K562 (cell line): ENCODE results near the gene ARFGEF3. TPM values are rescaled to one million over a fixed set of nuclear protein-coding genes. Genes with fewer than 3 reads are reported as not detected.

Experiments used
- ATAC-seq: fragments of 200-7000 bp; cut with Tn5 transposase; 3 replicates; pipeline ENCODE4 v1.9.1; 2020; ENCODE audit warnings: moderate library complexity
- BruUV-seq: library from RNA; stranded (reverse); fragments of 400-500 nt; replicated peaks from 2 replicates; lab custom pipeline; 2021; lab: Mats Ljungman, UMichigan
- CTCF ChIA-PET: fragments of 300-600 bp; formaldehyde crosslinking; extraction: SDS; loops from one replicate; lab custom pipeline; 2021; ENCODE audit warnings: low intra/inter-chr PET ratio; lab: Yijun Ruan, JAX
- POLR2A ChIA-PET: fragments of 300-600, 350-650 bp; sonication (Branson Sonifier 250); formaldehyde crosslinking; extraction: SDS; loops from one replicate; lab custom pipeline; 2021; ENCODE audit warnings: antibody characterized with exemption, inconsistent platforms; lab: Yijun Ruan, JAX
- DNase-seq, 4 experiments: peaks; one replicate each; pipeline versions ENCODE4 v3.0.0 to v3.0.0-alpha.2; 2011 to 2018; ENCODE audit warnings: low spot score in 3 of 4, mixed read lengths in 3 of 4; ENCODE audit errors: extremely low read depth in 1 of 4
- FAIRE-seq: peaks from 2 replicates; lab custom pipeline; 2011; peaks lifted over from hg19 to GRCh38; lab: Jason Lieb, UNC
- H2AFZ ChIP-seq: 2 replicates; pipeline ENCODE4 v1.6.0; 2011; ENCODE audit warnings: low read depth, low read length, control low read depth, inconsistent platforms
- H3K27ac ChIP-seq: fragments of 200-600 bp; 3 replicates; pipeline ENCODE4 v1.8.0; 2011; ENCODE audit warnings: low read depth, mild to moderate bottlenecking, control low read depth, inconsistent platforms, low read length, moderate library complexity, mixed read lengths; ENCODE audit errors: extremely low read depth
- H3K27me3 ChIP-seq, 2 experiments: fragments of 300-600 bp in 1 of 2; 2 replicates in 1 of 2; 3 replicates in 1 of 2; pipeline versions ENCODE4 v1.6.0 to v1.8.0; 2011; ENCODE audit warnings: inconsistent platforms in 2 of 2, low read length in 2 of 2, mild to moderate bottlenecking in 1 of 2, mixed read lengths in 1 of 2, moderate library complexity in 1 of 2; ENCODE audit not compliant: control insufficient read depth in 2 of 2, insufficient read depth in 2 of 2
- H3K36me3 ChIP-seq: fragments of 300-600 bp; 3 replicates; pipeline ENCODE4 v1.8.0; 2011; ENCODE audit warnings: mild to moderate bottlenecking, low read length, inconsistent platforms; ENCODE audit not compliant: control insufficient read depth, insufficient read depth
- H3K4me1 ChIP-seq, 2 experiments: fragments of 200-600 bp in 1 of 2; replicated peaks in 1 of 2; 2 replicates in 1 of 2; 3 replicates in 1 of 2; pipeline versions ENCODE4 v1.5.1 to v1.8.0; 2011; ENCODE audit warnings: inconsistent platforms in 2 of 2, low read length in 2 of 2, mild to moderate bottlenecking in 1 of 2, mixed read lengths in 1 of 2, moderate library complexity in 1 of 2; ENCODE audit not compliant: control insufficient read depth in 2 of 2, insufficient read depth in 2 of 2
- H3K4me2 ChIP-seq: 2 replicates; pipeline ENCODE4 v1.6.1; 2011; ENCODE audit warnings: low read length, control low read depth, inconsistent platforms, mixed read lengths; ENCODE audit not compliant: insufficient read depth
- H3K4me3 ChIP-seq: fragments of 200-600 bp; sonication (generic), shearing (Covaris generic); 2 replicates; pipeline ENCODE4 v1.5.1; 2016; ENCODE audit warnings: control low read depth, inconsistent platforms
- H3K79me2 ChIP-seq: fragments of 200-600 bp; 3 replicates; pipeline ENCODE4 v1.8.0; 2011; ENCODE audit warnings: low read length, inconsistent platforms; ENCODE audit not compliant: control insufficient read depth, insufficient read depth
- H3K9ac ChIP-seq, 2 experiments: 2 replicates each; pipeline versions ENCODE4 v1.6.0 to v1.6.1; 2011; ENCODE audit warnings: low read depth in 2 of 2, low read length in 2 of 2, control low read depth in 1 of 2, inconsistent platforms in 1 of 2, mild to moderate bottlenecking in 1 of 2, mixed read lengths in 1 of 2; ENCODE audit not compliant: insufficient read depth in 1 of 2
- H3K9me1 ChIP-seq: one replicate; pipeline ENCODE4 v1.6.0; 2011; ENCODE audit warnings: inconsistent platforms, mild to moderate bottlenecking, low read length, moderate library complexity; ENCODE audit not compliant: control insufficient read depth, insufficient read depth
- H3K9me3 ChIP-seq: replicated peaks from 2 replicates; pipeline ENCODE4 v1.5.1; 2011; ENCODE audit warnings: low read depth, low read length, inconsistent platforms; ENCODE audit not compliant: control insufficient read depth, insufficient read depth
- H4K20me1 ChIP-seq: replicated peaks from 2 replicates; pipeline ENCODE4 v1.6.1; 2011; ENCODE audit warnings: low read length, inconsistent platforms, mixed read lengths; ENCODE audit not compliant: control insufficient read depth, insufficient read depth
- C11orf30 ChIP-seq: fragments of 450-650 bp; IDR thresholded peaks from 2 replicates; pipeline ENCODE4 v1.6.1; 2016; ENCODE audit warnings: low read depth, mild to moderate bottlenecking
- CCAR2 ChIP-seq: fragments of 200-400 bp; formaldehyde crosslinking; IDR thresholded peaks from 2 replicates; pipeline ENCODE4 v1.6.1; 2017; ENCODE audit warnings: mild to moderate bottlenecking, low read depth, low read length
- CREM ChIP-seq: IDR thresholded peaks from 2 replicates; pipeline ENCODE4 v1.6.1; 2014; ENCODE audit warnings: antibody characterized with exemption, low read depth
- FOXM1 ChIP-seq, 2 experiments: fragments of 450-650 bp in 1 of 2; sonication (generic) in 1 of 2; formaldehyde crosslinking in 1 of 2; IDR thresholded peaks; 2 replicates each; pipeline versions ENCODE4 v1.6.1 to v1.9.0; 2017 to 2022; ENCODE audit warnings: low read depth in 2 of 2, mild to moderate bottlenecking in 2 of 2, missing genetic modification reagents in 1 of 2, moderate library complexity in 1 of 2
- HOXB6 ChIP-seq: fragments of 250-450 bp; sonication (Bioruptor Pico); IDR thresholded peaks from 2 replicates; pipeline ENCODE4 v1.5.1; 2022; ENCODE audit warnings: mild to moderate bottlenecking, borderline replicate concordance
- MBD1 ChIP-seq: fragments of 250-450 bp; sonication (Bioruptor Pico); IDR thresholded peaks from 2 replicates; pipeline ENCODE4 v1.8.0; 2022; ENCODE audit warnings: inconsistent platforms
- NR1H2 ChIP-seq: sonication (generic); formaldehyde crosslinking; IDR thresholded peaks from 2 replicates; pipeline ENCODE4 v1.4.0; 2020; ENCODE audit warnings: mild to moderate bottlenecking, missing genetic modification reagents
- NUFIP1 ChIP-seq: fragments of 450-650 bp; IDR thresholded peaks from 2 replicates; pipeline ENCODE4 v1.6.1; 2018; ENCODE audit not compliant: partially characterized antibody
- OTX1 ChIP-seq: fragments of 450-650 bp; formaldehyde crosslinking; IDR thresholded peaks from 2 replicates; pipeline ENCODE4 v1.4.0; 2022; ENCODE audit warnings: mild to moderate bottlenecking
- PHF8 ChIP-seq: fragments of 200-600 bp; sonication (generic); IDR thresholded peaks from 2 replicates; pipeline ENCODE4 v1.6.1; 2012; ENCODE audit warnings: mixed run types, mild to moderate bottlenecking, inconsistent platforms, low read length, moderate library complexity, borderline replicate concordance
- RB1 ChIP-seq: fragments of 450-650 bp; IDR thresholded peaks from 2 replicates; pipeline ENCODE4 v1.6.1; 2017; ENCODE audit warnings: low read depth, mild to moderate bottlenecking
- SAFB ChIP-seq: fragments of 200-400 bp; formaldehyde crosslinking; IDR thresholded peaks from 2 replicates; pipeline ENCODE4 v1.6.1; 2017; ENCODE audit warnings: low read depth, low read length, borderline replicate concordance
- SMAD1 ChIP-seq: fragments of 150-350 bp; IDR thresholded peaks from 2 replicates; pipeline ENCODE4 v1.6.1; 2014; ENCODE audit warnings: low read length, low read depth; ENCODE audit not compliant: partially characterized antibody
- SRSF9 ChIP-seq: fragments of 200-400 bp; formaldehyde crosslinking; IDR thresholded peaks from 2 replicates; pipeline ENCODE4 v1.6.1; 2017; ENCODE audit warnings: low read depth, low read length, borderline replicate concordance
- STAT5A ChIP-seq: IDR thresholded peaks from 2 replicates; pipeline ENCODE4 v1.6.1; 2012; ENCODE audit warnings: low read length, inconsistent platforms, borderline replicate concordance
- ZBTB5 ChIP-seq: fragments of 450-650 bp; IDR thresholded peaks from 2 replicates; pipeline ENCODE4 v1.6.1; 2017; ENCODE audit warnings: antibody characterized with exemption
- ZNF830 ChIP-seq: fragments of 250-450 bp; sonication (Bioruptor Pico); IDR thresholded peaks from 2 replicates; pipeline ENCODE4 v1.5.0; 2021; ENCODE audit warnings: mild to moderate bottlenecking
- WGBS: fragments of 100-300 bp; shearing (Covaris generic); methylation state at CpG from one replicate; pipeline ENCODE4 v1.1.6; 2016; ENCODE audit warnings: low coverage, mixed read lengths; ENCODE audit not compliant: insufficient coverage; ENCODE audit errors: missing lambda C conversion rate; 5-methylcytosine and 5-hydroxymethylcytosine counted together
- in situ Hi-C: fragments of 300-500 bp; cut with MboI; formaldehyde crosslinking; loops from 4 replicates; pipeline ENCODE4 v1.15.0; 2018; ENCODE audit warnings: inconsistent platforms, mixed read lengths
- intact Hi-C: fragments of 100-400 bp; cut with micrococcal nuclease; formaldehyde crosslinking; loops from 2 replicates; pipeline ENCODE4 v1.14.2; 2022
- polyA plus RNA-seq, 8 experiments: library from polyadenylated mRNA; depleted of rRNA in 4 of 8; stranded (reverse) in 5 of 8; unstranded in 3 of 8; fragments of >200 nt; fragmentation: Nextera tagmentation in 2 of 8; fragmentation: Illumina TruSeq in 1 of 8; extraction: Ambion mirVana in 2 of 8; extraction: Trizol in 1 of 8; gene quantifications; 2 replicates each; pipeline versions ENCODE4 v1.2.1 to v1.2.3, GENCODE V29; 2011 to 2014; ENCODE audit warnings: inconsistent platforms in 1 of 8, missing spikeins in 1 of 8
- total RNA-seq, 7 experiments: library from RNA; depleted of rRNA in 6 of 7; stranded (reverse); fragments of >200 nt in 6 of 7; fragmentation: Illumina TruSeq in 2 of 7; extraction: Trizol in 2 of 7; gene quantifications; 2 replicates each; pipeline versions ENCODE4 v1.2.1 to v1.2.3, GENCODE V29; 2011 to 2021; ENCODE audit warnings: low replicate concordance in 1 of 7
- TF ChIP-seq, protein P1 (sequence below), 3 experiments: IDR thresholded peaks in 2 of 3; conservative IDR thresholded peaks in 1 of 3; 2 replicates each; pipeline ENCODE4 v1.5.1; 2011 to 2012; ENCODE audit warnings: low read length in 3 of 3, mild to moderate bottlenecking in 3 of 3, control low read depth in 2 of 3, improper control_type of control experiment in 1 of 3, inconsistent platforms in 1 of 3, low read depth in 1 of 3, mixed read lengths in 1 of 3, moderate library complexity in 1 of 3; ENCODE audit not compliant: insufficient read depth in 2 of 3

ARFGEF3 gene
- total and polyA plus RNA-seq, 9 of the 15 experiments (the other 6 are each of a cell fraction or from before 2014, with no cell fraction given): under 0.01 to 0.02 TPM; not detected in 7

GRCh38 chr6:138231381-138231886 is 69.7 kb downstream of the ARFGEF3 start (continued):
- TF ChIP-seq C11orf30 (peak; percentile 36; the same call in 1 of the 2 replicates), ZBTB5 (no peak), STAT5A (no peak), SRSF9 (no peak), RB1 (no peak), HOXB6 (no peak), NR1H2 (no peak), SAFB (no peak), CCAR2 (no peak)

DNA sequence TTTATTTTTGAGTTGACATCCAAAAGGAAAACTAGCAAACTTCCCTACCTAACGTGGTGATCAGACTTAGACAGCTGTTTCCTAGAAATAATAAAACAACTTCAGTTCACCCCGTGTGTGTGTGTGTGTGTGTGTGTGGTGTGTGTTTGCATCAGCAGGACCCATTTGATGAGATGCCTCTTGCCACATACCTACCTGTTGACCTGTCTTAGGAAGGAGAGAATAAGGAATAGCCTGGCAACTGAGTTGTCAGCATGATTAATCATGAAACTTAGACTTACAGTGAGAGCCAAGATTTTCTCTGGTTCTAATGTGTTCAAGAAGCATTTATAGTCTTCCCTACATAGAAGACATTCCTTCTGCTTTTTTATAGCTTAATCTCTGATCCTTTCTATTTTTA is 72.6 kb downstream of the ARFGEF3 start:
- no peaks in the 10 kb centered on the region for H3K4me1 ChIP-seq
- ATAC-seq (no peak), DNase-seq (no peak), FAIRE-seq (no peak)
- intact Hi-C loops (no loop called here), in situ Hi-C loops (no loop called here)
- H2AFZ ChIP-seq: no peak overlapping the region
- peaks cover 3 to 4% of the 10 kb centered on the region in 2 experiments; a peak in 3 of 5 replicates for H3K27me3 ChIP-seq
- H3K9ac ChIP-seq: no peak overlapping the region
- H3K9me3 ChIP-seq: no peaks in the 10 kb centered on the region
- BruUV-seq: no TSS peak
- no peaks in the 10 kb centered on the region for H3K36me3 ChIP-seq
- no peaks in the 10 kb centered on the region for H3K79me2 ChIP-seq
- no peak overlapping the region for H3K4me2 ChIP-seq
- H4K20me1 ChIP-seq: no peaks in the 10 kb centered on the region
- ChIA-PET CTCF (no interaction called here), POLR2A (no interaction called here)
- 0% methylated on average over 2 of the region's 2 CpGs for WGBS
- H3K27ac ChIP-seq: no peak overlapping the region
- no peaks in the 10 kb centered on the region for H3K9me1 ChIP-seq
- H3K4me3 ChIP-seq: no peak overlapping the region
- TF ChIP-seq FOXM1 (IDR thresholded peaks at IDR 0.05; ENCODE audit: low read depth): no peak
- TF ChIP-seq FOXM1 (CRISPR knock-in tag; IDR thresholded peaks at IDR 0.05; ENCODE audit: low read depth): no peak
- TF ChIP-seq SMAD1: no peak
- TF ChIP-seq MBD1: no peak
- TF ChIP-seq NUFIP1: no peak
- TF ChIP-seq ZNF830: no peak
- TF ChIP-seq OTX1: no peak
- no peak for TF ChIP-seq PHF8
- TF ChIP-seq, protein P1, sequence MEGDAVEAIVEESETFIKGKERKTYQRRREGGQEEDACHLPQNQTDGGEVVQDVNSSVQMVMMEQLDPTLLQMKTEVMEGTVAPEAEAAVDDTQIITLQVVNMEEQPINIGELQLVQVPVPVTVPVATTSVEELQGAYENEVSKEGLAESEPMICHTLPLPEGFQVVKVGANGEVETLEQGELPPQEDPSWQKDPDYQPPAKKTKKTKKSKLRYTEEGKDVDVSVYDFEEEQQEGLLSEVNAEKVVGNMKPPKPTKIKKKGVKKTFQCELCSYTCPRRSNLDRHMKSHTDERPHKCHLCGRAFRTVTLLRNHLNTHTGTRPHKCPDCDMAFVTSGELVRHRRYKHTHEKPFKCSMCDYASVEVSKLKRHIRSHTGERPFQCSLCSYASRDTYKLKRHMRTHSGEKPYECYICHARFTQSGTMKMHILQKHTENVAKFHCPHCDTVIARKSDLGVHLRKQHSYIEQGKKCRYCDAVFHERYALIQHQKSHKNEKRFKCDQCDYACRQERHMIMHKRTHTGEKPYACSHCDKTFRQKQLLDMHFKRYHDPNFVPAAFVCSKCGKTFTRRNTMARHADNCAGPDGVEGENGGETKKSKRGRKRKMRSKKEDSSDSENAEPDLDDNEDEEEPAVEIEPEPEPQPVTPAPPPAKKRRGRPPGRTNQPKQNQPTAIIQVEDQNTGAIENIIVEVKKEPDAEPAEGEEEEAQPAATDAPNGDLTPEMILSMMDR (IDR thresholded peaks at IDR 0.05 in 2 of 3, conservative IDR thresholded peaks at IDR 0.05 in 1 of 3; ENCODE audit: insufficient read depth in 2 of 3, low read depth in 1 of 3, low read length in 3 of 3): no peak
- no peak for TF ChIP-seq CREM
